Prostate gland (tissue), 2 donors: ENCODE measurements around the gene RRP36.

Experiments used
- CTCF ChIP-seq, 4 experiments: fragments of 200-600 bp in 2 of 4; fragments of 450-650 bp in 2 of 4; sonication (generic) in 2 of 4; IDR thresholded peaks; 1 replicate in 3 of 4; 2 replicates in 1 of 4; pipeline ENCODE4 v1.5.1; 2016 to 2019; ENCODE audit warnings: antibody characterized with exemption in 4 of 4, mild to moderate bottlenecking in 2 of 4, moderate library complexity in 2 of 4
- POLR2A ChIP-seq: fragments of 450-650 bp; IDR thresholded peaks from one replicate; pipeline ENCODE4 v1.6.1; 2016; ENCODE audit warnings: antibody characterized with exemption, mild to moderate bottlenecking

GRCh38 chr6:43006251-43006650 is 15.2 kb upstream of the RRP36 start:
- TF ChIP-seq CTCF (IDR thresholded peaks at IDR 0.05) (no peak), POLR2A (no peak)
